ENCODE results near the gene SNAI3. TPM values are rescaled to one million over a fixed set of nuclear protein-coding genes. Genes with fewer than 3 reads are reported as not detected.

The SNAI3 gene
- total and polyA plus RNA-seq, 2 of the 4 experiments (the other 2 are of a cell fraction): 0.21 TPM; not detected in 1

GRCh38 chr16:88693420-88694177, 7.3 kb upstream of the SNAI3 start:
- no peak overlapping the region for H2AK5ac ChIP-seq (ENCODE audit: low read depth, low read length)
- H3K9me3 ChIP-seq (ENCODE audit: control insufficient read depth, insufficient read depth, low read length): no peaks in the 10 kb centered on the region
- no peak overlapping the region for H3K14ac ChIP-seq (replicated peaks; ENCODE audit: low read depth, low read length)
- no peak overlapping the region for H3K27ac ChIP-seq (ENCODE audit: insufficient read depth, low read length)
- H4K8ac ChIP-seq (ENCODE audit: low read depth in 2 of 2, low read length in 2 of 2): no peak overlapping the region
- no peak overlapping the region for H4K5ac ChIP-seq (ENCODE audit: low read depth, low read length)
- no peak overlapping the region for H3K18ac ChIP-seq (ENCODE audit: low read depth, low read length)
- no peak overlapping the region for H2BK15ac ChIP-seq (ENCODE audit: low read depth, low read length)
- H3K56ac ChIP-seq (ENCODE audit: extremely low read depth, insufficient read depth, low read length): no peak overlapping the region
- no peak overlapping the region for H2BK20ac ChIP-seq (ENCODE audit: low read depth, low read length)
- no peak overlapping the region for H2AK9ac ChIP-seq (replicated peaks; ENCODE audit: low read depth, low read length, poor library complexity)
- no peak for TF ChIP-seq SMC3 (IDR thresholded peaks at IDR 0.05; ENCODE audit: low read depth, low read length)
- TF ChIP-seq MXI1 (IDR thresholded peaks at IDR 0.05; ENCODE audit: borderline replicate concordance, low read depth, low read length): no peak
- TF ChIP-seq CEBPB (IDR thresholded peaks at IDR 0.05; ENCODE audit: low read depth, low read length): no peak
- no peak for TF ChIP-seq RFX5 (IDR thresholded peaks at IDR 0.05; ENCODE audit: low read depth, low read length)
- TF ChIP-seq CHD1 (IDR thresholded peaks at IDR 0.05; ENCODE audit: low read depth, low read length): no peak
- no peak for TF ChIP-seq NFE2L2 (IDR thresholded peaks at IDR 0.05; ENCODE audit: low read depth, low read length)
- no peak for TF ChIP-seq BHLHE40 (IDR thresholded peaks at IDR 0.05; ENCODE audit: low read depth, low read length)
- no peak for TF ChIP-seq USF2 (IDR thresholded peaks at IDR 0.05; ENCODE audit: low read depth, low read length)
- TF ChIP-seq POLR2A (IDR thresholded peaks at IDR 0.05; ENCODE audit: low read depth, low read length): no peak
- TF ChIP-seq MAFK (IDR thresholded peaks at IDR 0.05; ENCODE audit: low read depth, low read length): no peak
- no peak for TF ChIP-seq MAZ (IDR thresholded peaks at IDR 0.05; ENCODE audit: borderline replicate concordance, low read depth, low read length)
- TF ChIP-seq ELK1 (IDR thresholded peaks at IDR 0.05; ENCODE audit: borderline replicate concordance, low read depth, low read length): no peak
- TF ChIP-seq RAD21 (IDR thresholded peaks at IDR 0.05; ENCODE audit: low read length): no peak
- TF ChIP-seq FOS (IDR thresholded peaks at IDR 0.05; ENCODE audit: low read depth, low read length): no peak
- TF ChIP-seq CTCF (conservative IDR thresholded peaks at IDR 0.05; ENCODE audit: low read depth, low read length): no peak
- no peak for TF ChIP-seq RCOR1 (IDR thresholded peaks at IDR 0.05; ENCODE audit: insufficient replicate concordance, low read length)
- dilution Hi-C loops (cut with HindIII; ENCODE audit: low sequenced_read_pairs, unreplicated experiment): no loop called here
- no peak overlapping the region for H3K4me3 ChIP-seq (ENCODE audit: insufficient read depth, low read depth, low read length)
- no peak overlapping the region for H3K9ac ChIP-seq (ENCODE audit: low read depth, low read length)
- no peak overlapping the region for H2AFZ ChIP-seq (replicated peaks; ENCODE audit: low read length, poor library complexity)
- H3K27me3 ChIP-seq (ENCODE audit: control insufficient read depth, insufficient read depth, low read length): peaks cover 18% of the 10 kb centered on the region; the same call in 1 of the 2 replicates
- H2BK120ac ChIP-seq (ENCODE audit: low read depth, low read length): no peak overlapping the region
- H3K4ac ChIP-seq (ENCODE audit: low read depth, low read length): no peak overlapping the region
- intact Hi-C loops (cut with micrococcal nuclease): no loop called here
- H4K91ac ChIP-seq (ENCODE audit: insufficient read depth, low read depth, low read length): no peak overlapping the region
- no peak for DNase-seq
- 85% methylated on average over 17 of the region's 39 CpGs; no CpG with 5 or more reads in 1 of the 2 experiments for WGBS, 2 experiments (ENCODE audit: extremely low coverage in 2 of 2, insufficient read length in 1 of 2)
- BruUV-seq (replicated peaks): no TSS peak
- H2BK5ac ChIP-seq (ENCODE audit: low read depth, low read length, poor library complexity, severe bottlenecking): no peak overlapping the region
- no peaks in the 10 kb centered on the region for H3K79me1 ChIP-seq (ENCODE audit: low read depth in 1 of 2, low read length in 2 of 2)
- POLR2A ChIA-PET (ENCODE audit: unreplicated experiment): no interaction called here
- H3K4me1 ChIP-seq (ENCODE audit: control insufficient read depth, insufficient read depth, low read length): no peaks in the 10 kb centered on the region
- H3K23ac ChIP-seq (ENCODE audit: low read depth, low read length): no peak overlapping the region
- in situ Hi-C loops (cut with MboI; ENCODE audit: low sequenced_read_pairs): no loop called here
- no peak for ATAC-seq (ENCODE audit: low read depth)
- no peaks in the 10 kb centered on the region for H3K9me1 ChIP-seq (ENCODE audit: insufficient read depth, low read length)
- H3K4me2 ChIP-seq (ENCODE audit: low read depth, low read length): no peak overlapping the region
- CTCF ChIA-PET: no interaction called here
- H4K20me1 ChIP-seq (ENCODE audit: insufficient read depth, low read length): no peaks in the 10 kb centered on the region; the same call in 1 of the 2 replicates
- peaks cover 18% of the 10 kb centered on the region for H3K36me3 ChIP-seq (ENCODE audit: control insufficient read depth, insufficient read depth, low read length)

Measured in IMR-90 (cell line).